ENCODE data around the gene TMEM201.

GRCh38 chr1:9652379-9653209 is 63.9 kb downstream of the TMEM201 start:
- no peak for TF ChIP-seq EZH2 (IDR thresholded peaks at IDR 0.05; ENCODE audit: borderline replicate concordance, low read length)
- no peak for TF ChIP-seq CTCF (conservative IDR thresholded peaks at IDR 0.05 in 1 of 2, IDR thresholded peaks at IDR 0.05 in 1 of 2; ENCODE audit: extremely low read depth in 1 of 2, insufficient read depth in 1 of 2, low read depth in 1 of 2, low read length in 2 of 2)
